ENCODE results near the gene KCNIP4. TPM values are rescaled to one million over a fixed set of nuclear protein-coding genes. Genes with fewer than 3 reads are reported as not detected.

Gene KCNIP4
- total RNA-seq, 1 experiment from 2014 or later, result not detected

GRCh38 chr4:21134994-21135393 lies 813.6 kb downstream of the KCNIP4 start:
- in situ Hi-C loops (cut with HindIII; ENCODE audit: low pct_unique_long_range_greater_than_20kb, low sequenced_read_pairs), result no loop called here
- peak; percentile 9 for DNase-seq (ENCODE audit: low read depth)

- in situ Hi-C loops (cut with HindIII; ENCODE audit: low pct_unique_long_range_greater_than_20kb, low sequenced_read_pairs), result no loop called here
- no peak for DNase-seq (ENCODE audit: low read depth)
These were observed 818.0 kb downstream of the KCNIP4 start for GRCh38 chr4:21130606-21131005.

- DNase-seq (ENCODE audit: low read depth), result no peak
- in situ Hi-C loops (cut with HindIII; ENCODE audit: low pct_unique_long_range_greater_than_20kb, low sequenced_read_pairs), result no loop called here
These were observed 822.5 kb downstream of the KCNIP4 start for GRCh38 chr4:21126014-21126512.

GRCh38 chr4:21118301-21118700 lies 830.3 kb downstream of the KCNIP4 start:
- no peak for DNase-seq (ENCODE audit: low read depth)
- in situ Hi-C loops (cut with HindIII; ENCODE audit: low pct_unique_long_range_greater_than_20kb, low sequenced_read_pairs), result no loop called here

- DNase-seq (ENCODE audit: low read depth), result no peak
- in situ Hi-C loops (cut with HindIII; ENCODE audit: low pct_unique_long_range_greater_than_20kb, low sequenced_read_pairs), result no loop called here
These were observed 830.9 kb downstream of the KCNIP4 start for GRCh38 chr4:21117541-21118180.

GRCh38 chr4:21113496-21114223 lies 834.9 kb downstream of the KCNIP4 start:
- DNase-seq (ENCODE audit: low read depth), result no peak

GRCh38 chr4:21102667-21103066 lies 845.9 kb downstream of the KCNIP4 start:
- in situ Hi-C loops (cut with HindIII; ENCODE audit: low pct_unique_long_range_greater_than_20kb, low sequenced_read_pairs), result no loop called here

More at GRCh38 chr4:21113496-21114223, 834.9 kb downstream of the KCNIP4 start:
- in situ Hi-C loops (cut with HindIII; ENCODE audit: low pct_unique_long_range_greater_than_20kb, low sequenced_read_pairs), result no loop called here

GRCh38 chr4:21097865-21098264 lies 850.7 kb downstream of the KCNIP4 start:
- in situ Hi-C loops (cut with HindIII; ENCODE audit: low pct_unique_long_range_greater_than_20kb, low sequenced_read_pairs), result no loop called here
- no peak for DNase-seq (ENCODE audit: low read depth)

More at GRCh38 chr4:21102667-21103066, 845.9 kb downstream of the KCNIP4 start:
- no peak for DNase-seq (ENCODE audit: low read depth)

- DNase-seq (ENCODE audit: low read depth), result no peak
- in situ Hi-C loops (cut with HindIII; ENCODE audit: low pct_unique_long_range_greater_than_20kb, low sequenced_read_pairs), result no loop called here
These were observed 851.5 kb downstream of the KCNIP4 start for GRCh38 chr4:21097026-21097425.

- in situ Hi-C loops (cut with HindIII; ENCODE audit: low pct_unique_long_range_greater_than_20kb, low sequenced_read_pairs), result no loop called here
- DNase-seq (ENCODE audit: low read depth), result no peak
These were observed 856.0 kb downstream of the KCNIP4 start for GRCh38 chr4:21092531-21092930.

- in situ Hi-C loops (cut with HindIII; ENCODE audit: low pct_unique_long_range_greater_than_20kb, low sequenced_read_pairs), result no loop called here
- no peak for DNase-seq (ENCODE audit: low read depth)
These were observed 858.4 kb downstream of the KCNIP4 start for GRCh38 chr4:21090094-21090666.

GRCh38 chr4:21083413-21083812 lies 865.2 kb downstream of the KCNIP4 start:
- DNase-seq (ENCODE audit: low read depth), result no peak

GRCh38 chr4:21077967-21078366 lies 870.6 kb downstream of the KCNIP4 start:
- in situ Hi-C loops (cut with HindIII; ENCODE audit: low pct_unique_long_range_greater_than_20kb, low sequenced_read_pairs), result no loop called here
- DNase-seq (ENCODE audit: low read depth), result no peak

More at GRCh38 chr4:21083413-21083812, 865.2 kb downstream of the KCNIP4 start:
- in situ Hi-C loops (cut with HindIII; ENCODE audit: low pct_unique_long_range_greater_than_20kb, low sequenced_read_pairs), result no loop called here

- in situ Hi-C loops (cut with HindIII; ENCODE audit: low pct_unique_long_range_greater_than_20kb, low sequenced_read_pairs), result no loop called here
- DNase-seq (ENCODE audit: low read depth), result no peak
These were observed 881.2 kb downstream of the KCNIP4 start for GRCh38 chr4:21067351-21067750.

- no peak for DNase-seq (ENCODE audit: low read depth)
- in situ Hi-C loops (cut with HindIII; ENCODE audit: low pct_unique_long_range_greater_than_20kb, low sequenced_read_pairs), result no loop called here
These were observed 886.7 kb downstream of the KCNIP4 start for GRCh38 chr4:21061902-21062301.

GRCh38 chr4:21046141-21046540 lies 902.4 kb downstream of the KCNIP4 start:
- no peak for DNase-seq (ENCODE audit: low read depth)
- in situ Hi-C loops (cut with HindIII; ENCODE audit: low pct_unique_long_range_greater_than_20kb, low sequenced_read_pairs), result no loop called here

GRCh38 chr4:21045119-21045518 lies 903.5 kb downstream of the KCNIP4 start:
- in situ Hi-C loops (cut with HindIII; ENCODE audit: low pct_unique_long_range_greater_than_20kb, low sequenced_read_pairs), result no loop called here
- no peak for DNase-seq (ENCODE audit: low read depth)

GRCh38 chr4:21041708-21042107 lies 906.9 kb downstream of the KCNIP4 start:
- DNase-seq (ENCODE audit: low read depth), result no peak
- in situ Hi-C loops (cut with HindIII; ENCODE audit: low pct_unique_long_range_greater_than_20kb, low sequenced_read_pairs), result no loop called here

GRCh38 chr4:21034728-21035127 lies 913.8 kb downstream of the KCNIP4 start:
- in situ Hi-C loops (cut with HindIII; ENCODE audit: low pct_unique_long_range_greater_than_20kb, low sequenced_read_pairs), result no loop called here
- DNase-seq (ENCODE audit: low read depth), result no peak
